Measurements from ENCODE around the gene CRIP2.

Gene CRIP2

DNA sequence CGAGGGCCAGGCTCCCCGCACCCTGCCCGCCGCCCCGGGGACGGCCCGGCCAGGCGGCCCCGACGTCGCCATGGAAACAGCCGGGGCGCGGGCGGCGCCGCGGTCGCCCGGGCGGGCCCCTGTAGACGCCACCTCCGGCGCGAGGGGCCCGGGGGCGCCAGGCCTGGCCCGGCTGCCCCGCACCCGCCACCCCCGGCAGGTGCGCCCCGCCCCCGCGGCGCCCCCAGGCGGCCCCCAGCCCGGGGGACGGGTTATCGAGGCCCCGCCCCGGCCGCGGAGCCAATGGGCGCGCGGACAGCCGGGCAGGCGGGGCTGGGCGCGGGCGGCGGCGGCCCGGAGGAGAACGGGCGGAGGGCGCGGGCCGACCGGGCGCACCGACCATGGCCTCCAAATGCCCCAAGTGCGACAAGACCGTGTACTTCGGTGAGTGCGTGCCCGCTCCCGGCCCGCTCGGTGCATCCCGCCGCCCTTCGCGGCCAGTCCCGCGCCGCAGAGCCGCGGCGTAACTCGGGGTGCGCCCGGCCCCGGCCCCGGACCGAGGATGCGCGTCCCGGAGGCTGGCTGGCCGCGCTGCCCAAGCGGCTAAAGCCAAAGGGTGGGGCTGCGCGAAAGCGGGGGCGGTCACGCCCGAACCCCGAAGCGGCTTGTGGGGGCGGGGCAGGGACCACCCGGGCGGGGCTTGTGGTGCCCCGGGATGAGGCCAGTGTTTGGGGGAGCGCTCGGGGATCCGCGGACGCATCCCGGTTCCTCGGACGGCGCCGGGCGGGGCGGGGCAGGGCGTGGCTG, at the start of gene CRIP2:
Gene CRIP2 (plus strand): TSS at position 339 of the 786 bp plus-strand sequence. CDS start 42 bp downstream, at position 381.
- Histone ChIP-seq H3K4me1 (ENCODE audit: insufficient read depth, low read length) (peaks cover 18% of the 10 kb centered on the region; the same call in 1 of the 2 replicates), H3K9ac (ENCODE audit: low read depth, low read length) (peak within 1 kb of the TSS; percentile 71; the same call in 1 of the 2 replicates), H3K9me3 (ENCODE audit: control insufficient read depth, insufficient read depth, low read length) (no peaks in the 10 kb centered on the region), H3K36me3 (ENCODE audit: insufficient read depth, low read length) (no peaks in the 10 kb centered on the region; the same call in 1 of the 2 replicates)

DNA sequence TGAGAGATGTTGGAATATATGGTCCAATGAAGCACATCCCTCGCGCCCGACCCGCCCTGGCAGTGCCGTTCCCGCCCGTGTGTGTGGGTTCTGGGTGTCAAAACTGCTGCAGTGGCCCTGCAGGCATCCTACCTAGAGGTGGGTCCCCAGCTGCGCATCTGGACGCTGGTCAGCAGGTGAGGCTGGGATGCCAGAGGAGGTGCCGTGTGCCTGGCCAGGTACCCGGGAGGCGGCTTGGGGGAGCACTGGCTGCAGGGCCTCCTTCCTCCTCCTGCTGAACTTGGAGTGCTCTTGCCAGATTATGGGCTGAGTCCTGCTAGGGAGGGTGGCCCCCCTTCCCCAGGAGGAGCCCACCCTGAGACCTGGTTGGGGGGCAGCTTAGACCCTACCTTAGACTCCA, 49.8 kb upstream of the CRIP2 start:
- no peaks in the 10 kb centered on the region for H3K9me3 ChIP-seq (ENCODE audit: control insufficient read depth, insufficient read depth, low read length)
- H3K4me1 ChIP-seq (ENCODE audit: insufficient read depth, low read length), result no peaks in the 10 kb centered on the region; the same call in 1 of the 2 replicates

DNA sequence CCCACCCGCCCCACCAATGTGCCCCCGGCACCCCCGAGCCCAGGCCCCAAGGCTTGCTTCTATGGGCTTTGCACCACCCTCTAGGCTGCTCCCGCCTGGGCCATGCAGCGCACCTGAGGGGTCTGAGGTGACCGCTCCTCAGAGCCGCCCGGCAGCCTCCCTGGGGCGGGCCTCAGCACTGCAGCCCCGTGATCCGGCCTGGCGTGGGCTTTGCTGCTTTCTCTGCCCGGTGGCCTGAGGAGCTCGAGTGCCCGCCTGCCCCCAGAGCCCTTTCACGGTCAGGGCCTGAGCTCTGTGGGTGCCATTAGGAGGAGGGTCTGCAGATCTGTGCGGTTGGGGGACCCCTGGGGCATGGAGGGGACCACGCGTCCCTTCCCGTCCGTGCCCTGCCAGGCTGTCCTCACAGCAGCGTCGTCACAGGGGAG, 48.8 kb upstream of the CRIP2 start:
- no peaks in the 10 kb centered on the region for H3K36me3 ChIP-seq (ENCODE audit: insufficient read depth, low read length)
- H3K4me1 ChIP-seq (ENCODE audit: insufficient read depth, low read length), result no peaks in the 10 kb centered on the region; the same call in 1 of the 2 replicates
- H3K9ac ChIP-seq (ENCODE audit: low read depth, low read length), result no peak overlapping the region
- no peaks in the 10 kb centered on the region for H3K9me3 ChIP-seq (ENCODE audit: control insufficient read depth, insufficient read depth, low read length)

More for the DNA sequence above, 49.8 kb upstream of the CRIP2 start:
- no peak overlapping the region for H3K9ac ChIP-seq (ENCODE audit: low read depth, low read length)
- no peaks in the 10 kb centered on the region for H3K36me3 ChIP-seq (ENCODE audit: insufficient read depth, low read length)

GRCh38 chr14:105426416-105427130, 48.0 kb upstream of the CRIP2 start:
- Histone ChIP-seq H3K36me3 (ENCODE audit: insufficient read depth, low read length) (no peaks in the 10 kb centered on the region), H3K9ac (ENCODE audit: low read depth, low read length) (no peak overlapping the region), H3K4me1 (ENCODE audit: insufficient read depth, low read length) (no peaks in the 10 kb centered on the region; the same call in 1 of the 2 replicates), H3K9me3 (ENCODE audit: control insufficient read depth, insufficient read depth, low read length) (no peaks in the 10 kb centered on the region)

- H3K9ac ChIP-seq (ENCODE audit: low read depth, low read length), result no peak overlapping the region
- no peaks in the 10 kb centered on the region for H3K36me3 ChIP-seq (ENCODE audit: insufficient read depth, low read length)
- H3K9me3 ChIP-seq (ENCODE audit: control insufficient read depth, insufficient read depth, low read length), result no peaks in the 10 kb centered on the region
- H3K4me1 ChIP-seq (ENCODE audit: insufficient read depth, low read length), result no peaks in the 10 kb centered on the region
Measured at GRCh38 chr14:105427412-105427811, 47.2 kb upstream of the CRIP2 start.

DNA sequence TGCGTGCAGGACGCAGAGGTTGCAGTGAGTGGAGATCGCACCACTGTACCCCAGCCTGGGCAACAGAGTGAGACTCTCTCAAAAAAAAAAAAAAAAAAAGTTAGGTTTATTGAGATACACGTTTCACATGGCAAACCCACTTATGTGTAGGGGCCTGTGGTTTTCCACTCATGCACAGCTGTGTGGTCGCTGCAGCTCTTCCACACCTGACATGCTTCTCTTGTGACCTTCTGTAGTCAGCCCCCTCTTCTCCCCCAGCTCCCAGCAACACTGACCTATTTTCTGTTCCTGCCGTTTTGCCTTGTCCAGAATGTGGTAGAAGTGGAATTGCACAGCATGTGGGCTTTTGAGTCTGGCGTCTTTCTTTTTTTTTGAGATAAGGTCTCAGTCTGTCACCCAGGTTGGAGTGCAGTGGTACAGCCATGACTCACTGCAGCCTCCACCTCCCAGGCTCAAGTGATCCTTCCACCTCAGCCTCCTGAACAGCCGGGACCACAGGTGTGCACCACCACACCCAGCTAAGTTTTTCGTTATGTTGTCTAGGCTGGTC, 46.6 kb upstream of the CRIP2 start:
- no peaks in the 10 kb centered on the region for H3K9me3 ChIP-seq (ENCODE audit: control insufficient read depth, insufficient read depth, low read length)
- H3K4me1 ChIP-seq (ENCODE audit: insufficient read depth, low read length), result no peaks in the 10 kb centered on the region
- H3K9ac ChIP-seq (ENCODE audit: low read depth, low read length), result no peak overlapping the region
- H3K36me3 ChIP-seq (ENCODE audit: insufficient read depth, low read length), result no peaks in the 10 kb centered on the region

DNA sequence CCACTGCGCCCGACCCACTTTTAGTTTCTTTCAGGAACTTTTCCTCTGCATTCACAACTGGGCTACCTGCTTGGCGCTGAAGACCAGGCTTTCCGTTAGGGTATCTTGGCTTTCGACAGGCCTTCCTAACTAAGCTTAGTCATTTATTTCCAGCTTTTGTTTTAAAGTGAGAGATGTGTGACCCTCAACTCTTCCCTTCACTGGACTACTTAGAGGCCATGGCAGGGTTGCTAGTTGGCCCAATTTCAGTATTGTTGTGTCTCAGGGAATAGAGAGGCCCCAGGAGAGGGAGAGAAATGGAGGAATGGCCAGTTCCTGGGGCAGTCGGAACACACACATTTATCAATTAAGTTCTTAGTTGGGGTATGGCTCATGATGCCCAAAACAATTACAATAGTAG, 44.6 kb upstream of the CRIP2 start:
- no peaks in the 10 kb centered on the region for H3K9me3 ChIP-seq (ENCODE audit: control insufficient read depth, insufficient read depth, low read length)
- no peak overlapping the region for H3K9ac ChIP-seq (ENCODE audit: low read depth, low read length)
- H3K4me1 ChIP-seq (ENCODE audit: insufficient read depth, low read length), result no peaks in the 10 kb centered on the region
- H3K36me3 ChIP-seq (ENCODE audit: insufficient read depth, low read length), result no peaks in the 10 kb centered on the region

DNA sequence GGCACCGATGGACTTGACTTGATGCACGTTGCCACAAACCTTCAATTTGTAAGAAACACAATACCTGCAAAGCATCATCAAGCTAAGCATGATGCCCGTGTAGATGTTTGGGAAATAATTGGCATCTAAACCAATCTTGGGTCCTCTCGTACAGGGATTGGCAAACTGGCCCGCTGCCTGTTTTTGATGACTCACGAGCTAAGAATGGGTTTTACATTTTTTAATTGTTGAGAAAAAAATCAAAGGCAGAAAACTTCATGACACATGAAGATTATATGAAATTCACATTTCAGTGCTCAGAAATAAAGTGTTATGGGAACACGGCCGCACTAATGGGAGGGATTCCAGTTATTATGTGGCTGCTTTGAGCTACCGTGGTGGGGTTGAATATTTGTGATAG, 44.1 kb upstream of the CRIP2 start:
- Histone ChIP-seq H3K4me1 (ENCODE audit: insufficient read depth, low read length) (no peaks in the 10 kb centered on the region), H3K36me3 (ENCODE audit: insufficient read depth, low read length) (no peaks in the 10 kb centered on the region), H3K9ac (ENCODE audit: low read depth, low read length) (no peak overlapping the region), H3K9me3 (ENCODE audit: control insufficient read depth, insufficient read depth, low read length) (no peaks in the 10 kb centered on the region)

DNA sequence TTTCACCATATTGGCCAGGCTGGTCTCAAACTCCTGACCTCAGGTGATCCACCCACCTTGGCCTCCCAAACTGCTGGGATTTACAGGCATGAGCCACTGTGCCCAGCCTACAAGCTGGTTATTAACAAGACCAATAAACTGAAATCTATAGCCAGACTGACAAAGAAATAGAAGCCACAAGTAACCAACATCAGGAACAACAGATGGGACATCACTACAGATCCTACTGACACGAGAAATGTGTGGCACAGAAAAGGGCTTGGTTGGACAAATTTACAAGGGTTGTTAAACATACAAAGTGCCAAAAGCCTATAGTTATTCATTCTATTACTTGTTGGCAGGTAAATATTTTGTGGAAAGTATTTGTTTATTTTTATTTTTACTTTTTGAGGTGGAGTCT, 43.4 kb upstream of the CRIP2 start:
- Histone ChIP-seq H3K4me1 (ENCODE audit: insufficient read depth, low read length) (no peaks in the 10 kb centered on the region), H3K9ac (ENCODE audit: low read depth, low read length) (no peak overlapping the region), H3K9me3 (ENCODE audit: control insufficient read depth, insufficient read depth, low read length) (no peaks in the 10 kb centered on the region), H3K36me3 (ENCODE audit: insufficient read depth, low read length) (no peaks in the 10 kb centered on the region)

DNA sequence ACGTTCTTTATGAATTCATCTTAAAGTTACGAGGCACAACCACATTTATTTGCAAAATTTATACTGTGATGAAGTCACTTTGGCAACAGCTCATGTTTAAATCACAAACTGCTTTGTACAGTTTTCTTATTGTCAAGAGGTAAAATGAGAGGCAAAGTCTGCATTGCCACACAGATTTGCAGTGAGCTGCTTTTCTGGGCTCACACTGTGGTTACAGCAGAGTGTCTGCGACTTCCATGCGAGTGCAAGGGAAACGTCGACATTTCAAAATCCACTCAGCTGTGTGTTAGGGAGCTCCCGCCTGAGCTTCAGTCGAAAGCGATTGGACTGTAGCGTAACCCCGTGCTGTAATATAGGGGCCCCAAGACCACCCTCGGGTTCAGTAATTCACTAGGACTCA, 42.0 kb upstream of the CRIP2 start:
- H3K9me3 ChIP-seq (ENCODE audit: control insufficient read depth, insufficient read depth, low read length), result no peaks in the 10 kb centered on the region
- H3K9ac ChIP-seq (ENCODE audit: low read depth, low read length), result no peak overlapping the region
- H3K36me3 ChIP-seq (ENCODE audit: insufficient read depth, low read length), result no peaks in the 10 kb centered on the region
- no peaks in the 10 kb centered on the region for H3K4me1 ChIP-seq (ENCODE audit: insufficient read depth, low read length)

GRCh38 chr14:105433161-105433605, 41.4 kb upstream of the CRIP2 start:
- H3K36me3 ChIP-seq (ENCODE audit: insufficient read depth, low read length), result no peaks in the 10 kb centered on the region
- no peaks in the 10 kb centered on the region for H3K4me1 ChIP-seq (ENCODE audit: insufficient read depth, low read length)
- no peaks in the 10 kb centered on the region for H3K9me3 ChIP-seq (ENCODE audit: control insufficient read depth, insufficient read depth, low read length)
- H3K9ac ChIP-seq (ENCODE audit: low read depth, low read length), result no peak overlapping the region

GRCh38 chr14:105436402-105436801, 38.2 kb upstream of the CRIP2 start:
- H3K36me3 ChIP-seq (ENCODE audit: insufficient read depth, low read length), result no peaks in the 10 kb centered on the region
- H3K4me1 ChIP-seq (ENCODE audit: insufficient read depth, low read length), result no peaks in the 10 kb centered on the region
- no peaks in the 10 kb centered on the region for H3K9me3 ChIP-seq (ENCODE audit: control insufficient read depth, insufficient read depth, low read length)
- no peak overlapping the region for H3K9ac ChIP-seq (ENCODE audit: low read depth, low read length)

GRCh38 chr14:105436891-105437722, 37.5 kb upstream of the CRIP2 start:
- no peaks in the 10 kb centered on the region; the same call in 1 of the 2 replicates for H3K36me3 ChIP-seq (ENCODE audit: insufficient read depth, low read length)
- no peak overlapping the region for H3K9ac ChIP-seq (ENCODE audit: low read depth, low read length)

More at GRCh38 chr14:105436891-105437722, 37.5 kb upstream of the CRIP2 start:
- H3K9me3 ChIP-seq (ENCODE audit: control insufficient read depth, insufficient read depth, low read length), result no peaks in the 10 kb centered on the region
- H3K4me1 ChIP-seq (ENCODE audit: insufficient read depth, low read length), result no peaks in the 10 kb centered on the region

Measured in ES-I3 (cell line).